Measurements from ENCODE around the gene LIF.

Gene LIF

GRCh38 chr22:30245985-30246813 is at the start of gene LIF:
LIF (minus strand) TSS chr22:30246759; CDS start chr22:30246695, 64 bp downstream.
- DNase-seq (ENCODE audit: low spot score) = no peak

- DNase-seq (ENCODE audit: low spot score) = no peak
Measured at GRCh38 chr22:30296324-30296723, 49.8 kb upstream of the LIF start.

GRCh38 chr22:30295576-30295975 is 49.0 kb upstream of the LIF start:
- no peak for DNase-seq (ENCODE audit: low spot score)

- no peak for DNase-seq (ENCODE audit: low spot score)
Measured at GRCh38 chr22:30294830-30295229, 48.3 kb upstream of the LIF start.

- no peak for DNase-seq (ENCODE audit: low spot score)
Measured at GRCh38 chr22:30294066-30294465, 47.5 kb upstream of the LIF start.

GRCh38 chr22:30293026-30293425 is 46.5 kb upstream of the LIF start:
- DNase-seq (ENCODE audit: low spot score) = no peak

- no peak for DNase-seq (ENCODE audit: low spot score)
Measured at GRCh38 chr22:30292069-30292970, 45.8 kb upstream of the LIF start.

GRCh38 chr22:30291058-30291892 is 44.7 kb upstream of the LIF start:
- DNase-seq (ENCODE audit: low spot score) = no peak

- DNase-seq (ENCODE audit: low spot score) = no peak
Measured at GRCh38 chr22:30290342-30291057, 43.9 kb upstream of the LIF start.

GRCh38 chr22:30289980-30290313 is 43.4 kb upstream of the LIF start:
- no peak for DNase-seq (ENCODE audit: low spot score)

- peak; percentile 93 for DNase-seq (ENCODE audit: low spot score)
Measured at GRCh38 chr22:30289141-30289979, 42.8 kb upstream of the LIF start, which contains the start of gene CASTOR1. CASTOR1 (minus strand) TSS chr22:30289505; CDS start chr22:30289497, 8 bp downstream.

- no peak for DNase-seq (ENCODE audit: low spot score)
Measured at GRCh38 chr22:30288419-30289140, 42.0 kb upstream of the LIF start.

GRCh38 chr22:30287648-30288418 is 41.3 kb upstream of the LIF start:
- peak; percentile 86 for DNase-seq (ENCODE audit: low spot score)

- DNase-seq (ENCODE audit: low spot score) = peak; percentile 82
Measured at GRCh38 chr22:30286813-30287647, 40.5 kb upstream of the LIF start.

GRCh38 chr22:30286331-30286730 is 39.8 kb upstream of the LIF start:
- no peak for DNase-seq (ENCODE audit: low spot score)

GRCh38 chr22:30285846-30286200 is 39.3 kb upstream of the LIF start:
- no peak for DNase-seq (ENCODE audit: low spot score)

- DNase-seq (ENCODE audit: low spot score) = no peak
Measured at GRCh38 chr22:30285176-30285845, 38.8 kb upstream of the LIF start.

- DNase-seq (ENCODE audit: low spot score) = no peak
Measured at GRCh38 chr22:30284666-30285065, 38.1 kb upstream of the LIF start.

Measured in hematopoietic multipotent progenitor cell treated with erythropoietin and hydrocortisone succinate and interleukin-3 and kit ligand, for 15 days (in vitro differentiated cells).